PC-3 (cell line): ENCODE data around the gene OPALIN. TPM values are rescaled to one million over a fixed set of nuclear protein-coding genes. Genes with fewer than 3 reads are reported as not detected.
"Not testable (repeated sequence)": the region's sequence is repeated elsewhere in the genome, so short reads cannot be mapped to it uniquely, and the experiment has no call there.

Experiments used
- ATAC-seq: fragments of 200-7000 bp; cut with Tn5 transposase; 2 replicates; pipeline ENCODE4 v1.9.1; 2020; ENCODE audit warnings: mild to moderate bottlenecking, moderate library complexity
- BruUV-seq: library from RNA; stranded (reverse); fragments of 400-500 nt; replicated peaks from 2 replicates; lab custom pipeline; 2021; lab: Mats Ljungman, UMichigan
- CTCF ChIA-PET: fragments of 300-600 bp; sonication (Branson Sonifier 250); formaldehyde crosslinking; loops from one replicate; lab custom pipeline; 2022; ENCODE audit warnings: antibody characterized with exemption; lab: Charles Lee
- POLR2A ChIA-PET: fragments of 300-600 bp; sonication (Branson Sonifier 250); formaldehyde crosslinking; loops from one replicate; lab custom pipeline; 2022; ENCODE audit warnings: antibody characterized with exemption; ENCODE audit not compliant: unreplicated experiment; lab: Charles Lee
- DNase-seq: peaks from one replicate; pipeline ENCODE4 v3.0.0-alpha.2; 2015
- H2AFZ ChIP-seq: fragments of 300-600 bp; sonication (generic); 2 replicates; pipeline ENCODE4 v1.6.0; 2016; ENCODE audit warnings: antibody characterized with exemption, low read length
- H3F3A ChIP-seq: fragments of 300-600 bp; sonication (generic); one replicate; pipeline ENCODE4 v1.6.0; 2017; ENCODE audit warnings: antibody characterized with exemption, low read length, control low read depth, mild to moderate bottlenecking; ENCODE audit not compliant: unreplicated experiment
- H3K27ac ChIP-seq: fragments of 300-600 bp; sonication (generic); 2 replicates; pipeline ENCODE4 v1.5.1; 2016; ENCODE audit warnings: mild to moderate bottlenecking, low read length
- H3K27me3 ChIP-seq: fragments of 300-600 bp; sonication (generic); 2 replicates; pipeline ENCODE4 v1.6.1; 2016; ENCODE audit warnings: low read length, mixed read lengths
- H3K36me3 ChIP-seq: fragments of 300-600 bp; sonication (generic); 2 replicates; pipeline ENCODE4 v1.6.1; 2016; ENCODE audit warnings: low read depth, mixed run types, low read length, mixed read lengths
- H3K4me1 ChIP-seq: fragments of 300-600 bp; sonication (generic); 2 replicates; pipeline ENCODE4 v1.5.1; 2016; ENCODE audit warnings: low read length; ENCODE audit not compliant: insufficient read depth
- H3K4me2 ChIP-seq: fragments of 300-600 bp; sonication (generic); 2 replicates; pipeline ENCODE4 v1.6.0; 2016; ENCODE audit warnings: low read length
- H3K4me3 ChIP-seq: fragments of 300-600 bp; sonication (generic); 2 replicates; pipeline ENCODE4 v1.5.1; 2016; ENCODE audit warnings: mild to moderate bottlenecking, low read length, mixed read lengths
- H3K79me2 ChIP-seq: fragments of 300-600 bp; sonication (generic); 2 replicates; pipeline ENCODE4 v1.6.1; 2017; ENCODE audit warnings: low read length, mixed read lengths
- H3K9ac ChIP-seq: fragments of 300-600 bp; sonication (generic); 2 replicates; pipeline ENCODE4 v1.6.0; 2016; ENCODE audit warnings: mild to moderate bottlenecking, low read length
- H3K9me2 ChIP-seq: fragments of 300-600 bp; sonication (generic); replicated peaks from 2 replicates; pipeline ENCODE4 v1.6.1; 2016; ENCODE audit warnings: mixed run types, low read length, mixed read lengths
- H3K9me3 ChIP-seq: fragments of 300-600 bp; sonication (generic); 2 replicates; pipeline ENCODE4 v1.6.1; 2016; ENCODE audit warnings: low read length, mixed read lengths
- H4K20me1 ChIP-seq: fragments of 300-600 bp; sonication (generic); 2 replicates; pipeline ENCODE4 v1.6.1; 2016; ENCODE audit warnings: low read length, mixed read lengths
- CTCF ChIP-seq: fragments of 300-600 bp; sonication (generic); conservative IDR thresholded peaks from 2 replicates; pipeline ENCODE4 v1.5.1; 2017; ENCODE audit warnings: antibody characterized with exemption, low read depth, mild to moderate bottlenecking, low read length
- EZH2 ChIP-seq: fragments of 300-600 bp; sonication (generic); IDR thresholded peaks from one replicate; pipeline ENCODE4 v1.6.1; 2017; ENCODE audit warnings: antibody characterized with exemption, mild to moderate bottlenecking, low read length; ENCODE audit not compliant: unreplicated experiment
- EZH2phosphoT487 ChIP-seq: fragments of 300-600 bp; sonication (generic); IDR thresholded peaks from 2 replicates; pipeline ENCODE4 v1.6.1; 2018; ENCODE audit warnings: mild to moderate bottlenecking, antibody characterized with exemption, low read length, borderline replicate concordance
- intact Hi-C: fragments of 100-400 bp; cut with micrococcal nuclease; formaldehyde crosslinking; loops from 2 replicates; pipeline ENCODE4 v1.9.0; 2023
- total RNA-seq: library from RNA; depleted of rRNA; stranded (reverse); fragments of >200 nt; gene quantifications from 2 replicates; pipeline ENCODE4 v1.2.3, GENCODE V29; 2014

OPALIN gene
- total RNA-seq, 1 experiment from 2014 or later, result not detected

- no peak overlapping the region for H3K4me2 ChIP-seq
- peaks cover 39% of the 10 kb centered on the region for H3K27me3 ChIP-seq
- H3K4me3 ChIP-seq, result no peak overlapping the region
- no peaks in the 10 kb centered on the region for H3K9me2 ChIP-seq
- TF ChIP-seq CTCF (no peak), EZH2 (no peak), EZH2phosphoT487 (no peak)
- H3K9me3 ChIP-seq, result no peaks in the 10 kb centered on the region
- ATAC-seq (no peak), DNase-seq (no peak)
- H3K79me2 ChIP-seq, result no peaks in the 10 kb centered on the region
- H3K9ac ChIP-seq, result no peak overlapping the region
- H3K36me3 ChIP-seq, result no peaks in the 10 kb centered on the region
- H2AFZ ChIP-seq, result no peak overlapping the region
- POLR2A ChIA-PET, result no interaction called here
- BruUV-seq, result no TSS peak
- intact Hi-C loops, result no loop called here
- H3F3A ChIP-seq, result no peaks in the 10 kb centered on the region
- CTCF ChIA-PET, result no interaction called here
- no peak overlapping the region for H3K27ac ChIP-seq
- no peaks in the 10 kb centered on the region for H4K20me1 ChIP-seq
- H3K4me1 ChIP-seq, result no peaks in the 10 kb centered on the region
Observed at GRCh38 chr10:96311180-96311715, 47.6 kb downstream of the OPALIN start.

- no peak overlapping the region for H3K4me3 ChIP-seq
- TF ChIP-seq EZH2phosphoT487 (no peak), CTCF (no peak), EZH2 (no peak)
- H3K9me3 ChIP-seq, result no peaks in the 10 kb centered on the region
- H3K79me2 ChIP-seq, result no peaks in the 10 kb centered on the region
- peaks cover 45% of the 10 kb centered on the region for H3K27me3 ChIP-seq
- no peaks in the 10 kb centered on the region for H4K20me1 ChIP-seq
- ATAC-seq (no peak), DNase-seq (no peak)
- H3K27ac ChIP-seq, result no peak overlapping the region
- no peaks in the 10 kb centered on the region for H3F3A ChIP-seq
- H3K36me3 ChIP-seq, result no peaks in the 10 kb centered on the region
- H2AFZ ChIP-seq, result no peak overlapping the region
- no peak overlapping the region for H3K4me2 ChIP-seq
- H3K9me2 ChIP-seq, result no peaks in the 10 kb centered on the region
- POLR2A ChIA-PET, result no interaction called here
- BruUV-seq, result no TSS peak
- no peak overlapping the region for H3K9ac ChIP-seq
- CTCF ChIA-PET, result no interaction called here
- H3K4me1 ChIP-seq, result no peaks in the 10 kb centered on the region
- intact Hi-C loops, result no loop called here
Observed at GRCh38 chr10:96310321-96310669, 48.5 kb downstream of the OPALIN start.

DNA sequence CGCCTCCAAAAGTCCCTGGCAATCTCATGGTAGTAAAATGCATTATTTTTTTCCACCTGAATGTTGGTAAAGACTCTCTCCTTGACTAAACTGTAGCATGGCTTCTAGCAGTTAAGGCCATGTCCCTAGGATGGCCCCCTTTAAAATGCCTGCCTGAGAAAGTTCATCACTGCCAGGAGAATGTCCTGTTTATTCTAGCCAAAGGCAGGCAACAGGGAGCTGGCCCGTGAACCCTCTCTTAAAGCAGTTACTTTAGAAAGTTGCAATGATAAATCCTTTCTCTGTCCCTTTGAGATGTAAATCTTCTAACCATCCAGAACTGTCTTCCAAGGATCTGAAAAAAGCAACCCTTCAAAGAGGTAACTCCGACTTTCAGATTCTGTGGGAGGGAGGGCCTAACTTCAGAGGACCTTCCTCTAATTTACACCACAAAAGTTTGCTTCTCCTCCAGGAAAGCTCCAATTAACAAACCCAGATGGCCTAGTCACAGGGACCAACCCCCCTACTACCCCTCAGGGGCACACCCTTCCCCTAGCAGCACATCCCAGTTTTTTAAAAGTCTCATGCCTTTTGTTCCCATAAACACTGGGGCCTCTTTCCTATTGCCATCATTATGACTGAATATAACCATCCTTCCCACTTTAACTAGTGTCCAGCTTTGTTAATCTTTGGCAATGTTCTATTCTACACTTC, 49.0 kb downstream of the OPALIN start:
- no peak overlapping the region for H3K9ac ChIP-seq
- H2AFZ ChIP-seq, result no peak overlapping the region
- H3F3A ChIP-seq, result no peaks in the 10 kb centered on the region
- ChIA-PET CTCF (no interaction called here), POLR2A (no interaction called here)
- no peaks in the 10 kb centered on the region for H3K36me3 ChIP-seq
- H3K27ac ChIP-seq, result no peak overlapping the region
- intact Hi-C loops, result no loop called here
- H3K4me2 ChIP-seq, result no peak overlapping the region
- H3K79me2 ChIP-seq, result no peaks in the 10 kb centered on the region
- TF ChIP-seq CTCF, result no peak
- no peak for TF ChIP-seq EZH2
- no peak for TF ChIP-seq EZH2phosphoT487
- peaks cover 50% of the 10 kb centered on the region for H3K27me3 ChIP-seq
- H3K4me1 ChIP-seq, result no peaks in the 10 kb centered on the region
- no peak overlapping the region for H3K4me3 ChIP-seq
- DNase-seq (no peak), ATAC-seq (no peak)
- BruUV-seq, result no TSS peak
- no peaks in the 10 kb centered on the region for H4K20me1 ChIP-seq
- no peaks in the 10 kb centered on the region for H3K9me2 ChIP-seq
- no peaks in the 10 kb centered on the region for H3K9me3 ChIP-seq

GRCh38 chr10:96308854-96309253, 49.9 kb downstream of the OPALIN start:
- DNase-seq, H3K4me1 ChIP-seq, H3K9ac ChIP-seq, POLR2A ChIA-PET, H3K4me3 ChIP-seq, H3K27ac ChIP-seq, H3K9me3 ChIP-seq, H2AFZ ChIP-seq, H3K79me2 ChIP-seq, intact Hi-C loops, H4K20me1 ChIP-seq, H3K4me2 ChIP-seq, CTCF ChIA-PET, H3K36me3 ChIP-seq, H3F3A ChIP-seq, BruUV-seq, H3K9me2 ChIP-seq, ATAC-seq: not testable (repeated sequence)
- H3K27me3 ChIP-seq, result peaks cover 59% of the 10 kb centered on the region
